Limb (tissue), 2 donors: ENCODE data around the gene DLGAP4.
"Not testable (repeated sequence)": the region's sequence is repeated elsewhere in the genome, so short reads cannot be mapped to it uniquely, and the experiment has no call there.

ENCODE experiments used
- DNase-seq, 2 donors: peaks; one replicate each; pipeline ENCODE4 v3.0.0-alpha.2; 2016; ENCODE audit errors: extremely low spot score in 2 of 2

The DLGAP4 gene

DNA sequence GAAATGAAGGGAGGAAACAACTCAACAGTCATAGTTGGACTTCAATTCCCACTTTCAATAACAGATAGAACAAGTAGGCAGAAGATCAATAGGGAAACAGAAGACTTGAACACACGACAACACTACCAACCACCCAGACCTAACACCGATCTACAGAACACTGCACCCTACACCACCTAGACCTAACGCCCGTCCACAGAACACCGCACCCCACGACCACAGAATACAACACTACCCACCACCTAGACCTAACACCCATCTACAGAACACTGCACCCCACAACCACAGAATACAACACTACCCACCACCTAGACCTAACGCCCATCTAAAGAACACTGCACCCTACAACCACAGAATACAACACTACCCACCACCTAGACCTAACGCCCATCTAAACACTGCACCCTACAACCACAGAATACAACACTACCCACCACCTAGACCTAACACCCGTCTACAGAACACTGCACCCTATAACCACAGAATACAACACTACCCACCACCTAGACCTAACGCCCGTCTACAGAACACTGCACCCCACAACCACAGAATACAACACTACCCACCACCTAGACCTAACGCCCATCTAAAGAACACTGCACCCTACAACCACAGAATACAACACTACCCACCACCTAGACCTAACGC is 258.1 kb downstream of the DLGAP4 start:
- not testable (repeated sequence) for DNase-seq

DNA sequence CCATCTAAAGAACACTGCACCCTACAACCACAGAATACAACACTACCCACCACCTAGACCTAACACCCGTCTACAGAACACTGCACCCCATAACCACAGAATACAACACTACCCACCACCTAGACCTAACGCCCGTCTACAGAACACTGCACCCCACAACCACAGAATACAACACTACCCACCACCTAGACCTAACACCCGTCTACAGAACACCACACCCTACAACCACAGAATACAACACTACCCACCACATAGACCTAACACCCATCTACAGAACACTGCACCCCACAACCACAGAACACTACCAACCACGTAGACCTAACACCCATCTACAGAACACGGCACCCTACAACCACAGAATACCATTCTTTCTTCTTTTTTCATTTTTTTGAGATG is 258.6 kb downstream of the DLGAP4 start:
- not testable (repeated sequence) for DNase-seq

DNA sequence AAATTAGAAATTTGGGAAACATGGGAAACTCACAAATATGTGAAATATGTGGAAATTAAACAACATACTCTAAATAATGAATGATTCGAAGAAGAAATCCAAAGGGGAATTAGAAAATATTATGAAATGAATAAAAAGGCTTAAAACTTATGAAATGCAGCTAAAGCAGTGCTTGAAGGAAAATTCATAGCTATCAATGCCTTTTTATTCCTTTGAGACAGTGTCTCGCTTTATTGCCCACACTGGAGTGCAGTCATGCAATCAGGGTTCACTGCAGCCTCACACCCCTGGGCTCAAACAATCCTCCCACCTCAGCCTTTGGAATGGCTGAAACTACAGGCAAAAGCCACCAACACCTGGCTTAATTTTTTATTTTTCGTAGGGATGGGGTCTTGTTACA is 259.4 kb downstream of the DLGAP4 start:
- DNase-seq: no peak

DNA sequence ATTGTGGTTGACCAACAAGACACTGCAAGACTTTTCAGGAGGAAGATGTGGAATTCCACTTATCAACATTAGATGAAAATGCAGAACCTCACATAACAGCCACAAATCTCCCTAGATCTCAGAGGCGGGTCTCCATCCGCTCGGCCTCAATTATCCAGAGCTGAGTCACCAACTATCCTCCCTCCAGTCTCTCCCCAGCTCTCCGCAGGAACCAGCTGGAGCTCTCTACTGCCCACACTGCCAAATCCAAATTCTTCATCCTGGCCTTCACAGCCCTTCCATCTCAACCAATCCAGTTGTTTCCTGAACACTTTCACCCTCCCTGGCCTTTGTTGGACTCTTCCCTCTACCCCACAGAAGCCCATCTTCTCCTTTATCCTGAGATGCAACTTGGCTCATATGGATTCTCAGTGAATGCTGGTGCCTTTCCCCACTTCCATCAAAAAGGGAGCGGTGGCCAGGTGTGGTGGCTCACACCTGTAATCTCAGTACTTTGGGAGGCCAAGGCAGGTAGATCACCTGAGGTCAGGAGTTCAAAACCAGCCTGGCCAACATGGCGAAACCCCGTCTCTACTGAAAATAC is 263.8 kb downstream of the DLGAP4 start:
- no peak for DNase-seq

DNA sequence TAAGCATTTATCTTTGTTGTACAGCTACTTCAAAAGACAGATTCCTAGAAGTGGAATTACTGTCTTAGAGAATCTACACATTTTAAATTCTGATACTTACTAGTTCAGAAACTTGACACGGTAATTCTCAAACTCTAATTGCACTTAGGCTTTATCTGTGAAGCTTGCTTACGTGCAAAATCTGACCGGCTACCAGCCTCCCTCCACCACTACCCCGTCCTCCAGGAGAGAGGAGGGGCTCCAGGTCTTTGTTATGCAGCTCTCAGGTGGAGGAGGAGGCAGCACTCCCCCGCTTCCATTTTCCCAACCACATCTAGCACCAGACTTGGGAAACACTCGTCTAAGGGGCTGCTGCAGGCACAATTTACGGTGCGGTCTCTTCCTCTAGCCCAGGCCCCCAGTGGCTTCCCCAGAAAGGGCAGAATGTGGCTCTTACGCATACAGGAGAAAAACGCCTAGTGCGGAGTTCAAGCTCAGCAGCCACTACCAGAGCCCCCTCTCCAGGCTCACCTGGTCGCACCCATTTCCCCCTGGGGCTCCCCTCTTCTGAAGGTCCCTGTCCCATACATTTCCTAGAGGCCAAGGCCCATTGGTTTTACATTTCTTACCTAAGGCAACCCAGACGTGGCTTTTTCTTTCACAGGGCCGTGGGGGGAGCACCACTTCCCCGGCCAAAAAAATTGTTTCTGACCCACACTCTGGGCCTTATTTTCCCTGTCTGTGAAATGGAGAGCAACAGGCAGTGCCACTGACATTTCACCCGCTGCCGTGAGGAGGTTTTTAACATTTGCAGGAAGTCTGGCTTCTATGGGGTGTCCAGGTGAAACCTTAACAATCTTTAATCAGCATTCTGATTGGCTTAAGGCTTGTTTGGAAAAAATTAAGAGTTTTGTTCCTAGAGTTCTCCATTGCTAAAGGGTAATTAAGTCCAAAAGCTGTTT is 265.7 kb downstream of the DLGAP4 start:
- no peak for DNase-seq

DNA sequence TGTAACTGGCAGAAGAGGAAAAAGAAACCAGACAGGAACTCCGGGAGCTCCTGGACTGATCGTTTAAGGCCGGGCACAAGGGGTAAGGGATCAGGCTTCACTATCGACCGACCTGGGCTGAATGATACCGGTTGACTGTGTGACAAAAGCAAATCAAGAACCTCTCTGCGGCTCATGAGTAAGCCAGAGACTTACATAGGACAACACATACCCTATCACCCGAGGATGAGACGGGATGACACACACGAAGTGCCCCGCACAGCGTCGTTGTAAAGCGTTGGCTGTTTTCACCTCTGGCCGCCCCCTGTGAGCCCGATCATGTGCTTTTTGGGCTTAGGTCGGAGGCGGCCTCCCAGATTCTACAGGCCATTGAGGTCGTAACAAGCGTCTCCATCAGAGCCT is 266.6 kb downstream of the DLGAP4 start:
- no peak for DNase-seq

DNA sequence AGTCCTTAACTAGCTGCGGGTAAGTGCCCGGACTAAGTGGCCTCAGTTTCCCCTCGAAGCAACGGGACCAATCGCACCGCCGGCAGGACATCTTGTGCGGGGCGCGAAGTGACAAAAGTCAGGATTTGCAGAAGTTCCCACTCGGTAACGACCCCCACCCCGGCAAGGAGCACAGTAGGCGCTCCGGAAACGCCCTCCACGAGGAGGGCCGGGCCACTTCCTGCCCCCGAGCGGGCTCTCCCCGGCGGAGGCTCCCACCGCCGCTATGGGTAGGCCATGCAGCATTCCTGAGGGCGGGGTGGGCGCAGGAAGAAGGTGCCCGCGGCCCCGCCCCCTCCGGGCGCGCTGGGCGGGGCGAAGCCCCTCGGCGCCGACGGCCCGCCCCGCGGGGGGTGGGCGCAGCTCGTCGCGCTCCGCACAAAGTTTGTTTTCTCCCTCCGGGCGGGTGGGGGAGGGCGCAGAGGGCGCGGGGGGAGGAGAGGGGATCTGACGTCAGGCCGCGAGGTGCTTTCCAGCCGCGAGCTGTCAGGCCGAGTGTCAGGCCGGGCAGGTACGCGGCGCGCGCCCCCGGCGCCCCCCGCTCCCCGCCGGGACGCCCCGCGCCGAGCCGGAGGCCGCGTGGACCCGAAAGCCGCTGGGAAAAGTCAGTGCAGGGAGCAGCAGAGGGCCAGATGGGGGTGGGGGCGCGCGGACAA is 267.1 kb downstream of the DLGAP4 start, which contains the start of gene TGIF2:
Gene TGIF2, plus strand, starts transcription at position 495 of the 695 bp plus-strand sequence. CDS start 5,178 bp downstream, outside the sequence.
- DNase-seq: peak; percentile 92 to 95

DNA sequence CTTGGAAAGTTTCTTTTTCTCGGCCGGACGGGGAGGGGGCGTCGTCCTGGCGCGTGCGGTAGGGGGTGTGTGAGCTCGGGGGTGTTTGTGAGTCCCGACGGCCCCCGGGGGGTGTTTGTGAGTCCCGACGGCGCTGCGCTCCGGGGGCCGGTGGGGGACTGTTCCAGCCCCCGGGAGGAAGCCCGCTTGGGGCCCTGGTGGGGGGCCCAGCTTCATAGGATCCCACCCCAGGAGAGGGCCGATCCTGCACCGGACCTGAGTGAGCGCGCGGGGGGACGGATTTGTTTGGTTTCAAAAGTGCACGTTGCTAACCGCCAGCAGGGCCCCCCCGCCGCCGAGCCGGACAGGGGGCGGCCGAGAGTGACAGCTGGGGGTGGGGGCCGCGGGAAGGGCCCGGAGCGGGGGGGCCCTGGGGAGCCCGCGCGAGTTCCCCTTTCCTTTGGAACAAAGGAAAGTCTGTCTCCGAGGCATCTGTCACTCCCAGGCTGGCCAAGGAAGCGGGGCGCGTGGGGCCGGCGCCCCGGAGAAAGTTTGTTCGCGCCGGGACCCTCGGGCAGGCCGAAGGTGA is 267.7 kb downstream of the DLGAP4 start:
- peak; percentile 24 to 78 for DNase-seq

DNA sequence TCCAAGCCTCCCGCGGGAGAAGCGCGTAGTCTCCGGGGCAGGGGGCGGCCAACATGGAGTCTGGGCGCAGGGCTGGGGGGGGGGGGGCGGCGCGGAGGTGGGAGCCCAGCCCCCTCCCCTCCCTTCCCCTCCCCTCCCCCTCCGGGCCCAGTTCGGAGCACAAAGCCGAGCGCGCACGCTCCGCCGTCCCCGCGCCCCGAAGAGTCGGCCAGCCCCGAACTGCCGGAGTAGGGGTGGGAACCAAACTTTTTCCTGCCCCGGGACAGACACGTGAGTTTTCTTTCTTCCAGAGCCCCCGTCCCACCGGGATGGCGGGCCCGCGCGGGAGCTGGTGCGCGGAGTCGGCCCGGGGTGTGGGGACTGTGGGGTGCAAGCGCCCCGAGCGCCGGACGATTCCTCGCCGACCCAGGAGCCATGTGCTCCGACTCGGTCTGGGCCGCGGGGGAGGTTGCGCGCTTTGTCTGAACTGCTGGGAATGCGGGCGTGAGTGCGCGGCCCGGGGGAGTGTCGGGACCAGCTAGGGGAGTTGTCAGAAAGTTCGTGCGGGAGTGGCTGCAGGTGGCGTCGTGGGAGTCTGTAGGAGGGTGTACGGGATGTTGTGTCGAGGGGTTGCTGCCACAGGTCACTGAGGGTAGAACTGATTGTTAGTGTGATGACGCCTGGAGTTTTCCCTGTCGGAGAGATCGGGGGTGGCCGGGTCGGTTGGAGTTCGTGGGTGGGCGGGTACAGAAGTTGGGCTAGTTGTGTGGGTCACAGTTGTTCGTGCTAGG is 268.4 kb downstream of the DLGAP4 start:
- DNase-seq: peak; percentile 20 to 82

DNA sequence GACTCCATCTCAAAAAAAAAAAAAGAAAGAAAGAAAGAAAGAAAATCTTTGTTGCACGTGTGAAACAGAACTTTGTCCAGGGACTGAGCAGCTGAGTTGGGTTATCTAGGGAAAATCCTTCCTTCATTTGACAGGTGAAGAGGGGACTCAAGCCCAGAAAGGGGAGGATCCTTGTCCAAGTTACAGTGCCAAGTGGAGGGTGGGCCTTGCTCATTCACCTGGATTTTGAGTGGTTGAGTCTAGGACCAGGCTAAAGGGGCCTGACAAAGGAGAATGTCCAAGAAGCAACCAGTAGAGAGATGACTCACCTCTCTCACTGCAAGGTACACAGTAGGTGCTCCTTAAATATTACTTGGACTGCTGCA is 269.9 kb downstream of the DLGAP4 start:
- no peak for DNase-seq
